Raji (cell line): ENCODE measurements around the gene NDUFB3.

Experiments used
- POLR2A ChIP-seq: IDR thresholded peaks from 2 replicates; pipeline ENCODE4 v1.6.1; 2011; ENCODE audit warnings: low read depth, low read length, control low read depth; ENCODE audit not compliant: insufficient read depth

NDUFB3 gene

DNA sequence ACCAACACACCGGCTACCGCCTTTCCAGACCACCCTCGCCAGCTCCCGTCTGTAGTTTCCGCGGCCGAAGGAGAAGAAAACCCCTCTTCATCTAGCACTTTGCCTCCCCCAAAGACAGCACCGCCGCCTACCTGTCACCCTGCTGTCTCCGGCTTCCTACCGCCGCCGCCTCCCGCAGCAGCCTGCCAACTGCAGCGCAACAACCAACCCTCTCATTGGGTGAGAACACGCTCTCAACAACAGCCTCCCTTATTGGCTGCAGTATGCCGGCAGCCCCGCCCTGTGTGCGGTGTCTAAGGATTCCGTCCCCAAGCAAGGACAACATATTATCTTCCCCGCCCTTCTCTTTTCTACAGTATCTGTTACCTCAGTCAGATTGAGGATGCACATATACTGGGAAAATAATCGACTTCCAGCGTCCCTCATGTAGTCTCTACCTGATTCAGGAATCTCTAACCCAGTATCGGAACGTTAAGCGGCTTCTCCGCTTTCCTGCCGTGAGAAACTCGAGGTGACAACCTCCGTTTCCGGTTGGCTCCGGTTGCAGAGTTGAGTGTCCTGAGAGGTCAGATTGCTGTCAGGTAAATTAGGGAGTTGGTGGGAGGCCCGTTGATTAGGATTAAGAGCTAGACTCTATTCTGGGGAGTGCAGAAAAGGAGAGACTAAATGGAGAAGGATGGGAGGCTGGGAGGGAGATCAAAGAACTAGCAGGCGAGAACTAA, at the start of gene NDUFB3, which contains the start of gene HYCC2:
Gene NDUFB3 (plus strand): TSS at position 523 of the 722 bp plus-strand sequence. CDS start 6,882 bp downstream, outside the sequence.
Gene HYCC2 (minus strand): TSS at position 193 of the 722 bp plus-strand sequence. CDS start 47,662 bp downstream, outside the sequence.
- TF ChIP-seq POLR2A, result peak; percentile 59

DNA sequence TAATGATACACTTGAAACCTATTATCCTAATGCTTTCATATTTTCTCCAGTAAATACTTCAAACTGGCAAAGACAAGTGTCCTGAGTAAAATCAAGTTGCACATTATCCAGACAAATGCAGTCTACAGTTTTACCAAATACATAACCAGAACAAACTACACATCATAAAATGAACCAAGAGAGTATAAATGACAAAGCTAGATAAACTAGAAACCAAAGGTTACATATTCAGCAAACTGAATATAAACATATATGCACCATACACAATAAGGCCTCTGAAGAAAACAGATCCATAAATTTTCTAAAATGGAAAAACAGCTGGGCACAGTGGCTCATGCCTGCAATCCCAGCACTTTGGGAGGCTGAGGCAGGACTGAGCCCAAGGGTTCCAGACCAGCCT, 47.3 kb upstream of the NDUFB3 start:
- TF ChIP-seq POLR2A, result no peak

DNA sequence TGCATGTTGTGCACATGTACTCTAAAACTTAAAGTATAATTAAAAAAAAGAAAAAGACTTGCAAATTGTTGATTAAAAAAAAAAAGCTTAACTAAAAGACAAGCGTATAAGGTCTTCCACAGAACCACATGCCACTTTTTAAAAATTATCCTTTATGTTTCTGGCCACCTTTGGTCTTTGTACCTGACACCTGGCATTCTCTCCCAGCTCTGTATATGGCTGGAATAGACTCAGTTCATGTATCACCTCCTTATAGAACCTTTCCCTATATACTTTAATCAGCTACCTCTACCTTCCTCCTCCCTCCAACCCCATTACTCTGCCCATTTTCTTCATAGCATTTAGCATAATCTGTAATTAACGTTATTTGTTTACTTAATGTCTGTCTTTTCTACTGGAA, 32.9 kb upstream of the NDUFB3 start:
- TF ChIP-seq POLR2A, result no peak

DNA sequence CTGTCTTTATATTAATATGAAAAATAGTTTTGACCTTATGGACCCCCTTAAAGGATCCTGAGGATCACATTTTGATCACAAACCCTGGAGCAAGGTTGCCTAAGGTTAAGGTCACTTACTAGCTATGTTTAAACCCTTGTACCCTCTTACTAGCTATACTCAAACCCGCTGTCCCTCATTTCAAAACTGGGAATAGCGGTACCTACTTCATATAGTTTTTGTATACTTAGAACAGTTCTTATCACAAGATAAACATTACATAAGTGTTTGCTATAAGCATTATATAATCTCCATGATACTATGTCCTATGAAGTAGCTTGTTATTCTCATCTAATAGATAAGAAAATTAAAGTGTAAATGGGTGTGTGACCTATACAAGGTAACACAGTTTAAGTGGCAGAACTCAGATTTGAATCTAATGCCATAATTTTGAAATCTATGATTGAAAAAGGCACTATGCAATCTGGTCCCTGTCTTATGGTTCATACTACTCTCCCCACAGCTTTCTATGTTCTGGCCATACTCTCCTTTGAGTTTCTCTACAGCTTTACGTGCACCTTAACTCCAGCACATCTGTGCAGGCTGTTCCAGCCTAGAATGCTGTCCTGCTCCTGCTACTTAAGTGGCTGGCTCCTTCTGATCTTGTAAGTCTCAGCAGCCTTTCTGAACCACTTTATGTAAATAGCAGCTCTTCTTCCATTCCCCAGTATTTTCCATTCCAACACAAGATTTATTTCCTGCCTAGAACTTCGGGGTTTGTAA, 30.8 kb upstream of the NDUFB3 start:
- no peak for TF ChIP-seq POLR2A

DNA sequence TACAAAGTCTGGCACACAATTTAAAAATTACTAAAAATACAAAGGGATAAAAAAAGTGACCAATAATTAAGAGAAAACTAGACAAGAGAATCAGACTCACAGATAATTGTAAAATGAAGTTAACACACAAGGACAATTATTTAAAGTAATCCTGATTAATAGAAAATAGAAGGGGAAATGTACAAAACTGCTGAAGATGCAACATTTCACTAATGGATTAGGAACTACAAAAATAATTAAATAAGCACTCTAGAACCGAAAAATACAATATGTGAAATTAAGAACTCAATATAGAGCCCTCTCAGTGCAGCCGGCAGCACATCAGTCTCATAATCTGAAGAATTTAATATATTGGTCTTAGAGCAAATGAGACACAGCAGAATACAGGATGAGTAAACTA, 24.9 kb upstream of the NDUFB3 start:
- TF ChIP-seq POLR2A, result no peak

DNA sequence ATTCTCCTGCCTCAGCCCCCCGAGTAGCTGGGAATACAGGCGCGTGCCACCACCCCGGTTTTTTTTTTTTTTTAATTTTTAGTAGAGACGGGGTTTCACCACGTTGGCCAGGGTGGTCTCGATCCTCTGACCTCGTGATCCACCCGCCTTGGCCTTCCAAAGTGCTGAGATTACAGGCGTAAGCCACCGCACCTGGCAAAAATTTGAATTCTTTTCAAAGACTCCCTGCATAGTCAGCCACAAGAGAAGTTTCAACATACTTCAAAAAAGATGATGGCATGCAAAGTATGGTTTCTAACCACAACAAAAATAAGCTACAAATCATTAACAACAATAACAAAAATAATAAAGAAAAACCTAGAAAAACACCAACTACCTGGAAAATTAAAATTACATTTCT, 22.3 kb upstream of the NDUFB3 start:
- TF ChIP-seq POLR2A, result no peak

DNA sequence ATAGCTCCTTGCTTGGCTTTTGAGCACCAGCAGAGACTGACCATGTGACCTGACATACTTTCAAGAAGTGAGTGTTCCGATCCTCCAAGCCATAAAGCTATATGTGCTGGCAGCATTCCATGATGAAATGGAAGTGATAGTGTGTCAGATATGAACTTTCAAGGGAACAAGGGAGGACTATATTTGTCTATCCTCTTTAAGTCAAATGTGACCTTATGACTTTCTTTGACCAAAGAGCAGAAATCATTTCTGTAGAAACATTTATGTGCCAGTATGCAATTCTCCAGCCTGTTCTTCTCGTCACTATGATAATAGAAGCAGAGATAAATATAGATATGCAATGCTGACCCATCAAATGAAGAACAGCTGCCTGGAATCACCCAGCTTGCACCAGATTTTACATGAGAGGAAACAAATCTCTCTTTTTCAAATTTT, 14.7 kb upstream of the NDUFB3 start:
- TF ChIP-seq POLR2A, result no peak

DNA sequence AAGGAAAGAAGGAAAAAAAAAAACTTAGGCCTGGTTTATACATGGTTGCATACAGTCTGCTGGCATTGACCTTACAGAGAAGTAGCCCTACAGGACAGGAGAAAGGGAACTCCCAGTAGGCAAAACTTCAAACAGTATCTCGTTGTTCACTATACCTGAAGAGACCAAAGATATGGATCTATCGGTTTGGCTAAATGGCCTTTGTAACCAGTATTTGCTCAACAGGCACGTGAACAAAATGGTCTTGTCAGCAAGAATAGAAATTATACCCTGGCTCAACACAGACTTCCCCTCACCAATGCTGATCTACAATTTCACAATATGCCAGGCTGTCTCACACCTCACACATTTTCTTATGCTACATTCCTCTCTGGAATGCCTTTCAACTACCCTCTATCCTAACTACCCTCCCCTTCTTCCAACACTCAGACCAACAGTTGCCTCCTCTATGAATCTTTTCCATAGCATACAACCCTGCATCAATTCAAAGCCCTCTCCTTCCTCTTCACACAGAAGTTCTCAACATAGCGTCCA, 14.0 kb upstream of the NDUFB3 start:
- no peak for TF ChIP-seq POLR2A

DNA sequence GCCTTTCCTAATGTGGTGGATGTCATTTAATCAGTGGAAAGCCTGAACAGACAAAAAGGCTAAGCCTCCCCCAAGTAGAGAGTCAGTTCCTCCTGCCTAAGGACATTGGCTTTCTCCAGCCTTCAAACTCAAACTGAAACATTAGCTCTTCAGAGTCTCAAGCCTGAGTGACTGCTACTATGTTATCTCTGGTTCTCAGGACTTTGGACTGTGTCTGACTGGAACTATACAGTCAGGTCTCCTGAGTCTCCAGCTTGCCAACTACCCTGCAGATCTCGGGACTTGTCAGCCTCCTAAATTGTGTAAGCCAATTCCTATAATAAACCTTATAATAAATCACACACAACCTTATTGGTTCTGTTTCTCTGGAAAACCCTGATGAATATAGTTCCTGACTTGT, 12.9 kb upstream of the NDUFB3 start:
- no peak for TF ChIP-seq POLR2A

DNA sequence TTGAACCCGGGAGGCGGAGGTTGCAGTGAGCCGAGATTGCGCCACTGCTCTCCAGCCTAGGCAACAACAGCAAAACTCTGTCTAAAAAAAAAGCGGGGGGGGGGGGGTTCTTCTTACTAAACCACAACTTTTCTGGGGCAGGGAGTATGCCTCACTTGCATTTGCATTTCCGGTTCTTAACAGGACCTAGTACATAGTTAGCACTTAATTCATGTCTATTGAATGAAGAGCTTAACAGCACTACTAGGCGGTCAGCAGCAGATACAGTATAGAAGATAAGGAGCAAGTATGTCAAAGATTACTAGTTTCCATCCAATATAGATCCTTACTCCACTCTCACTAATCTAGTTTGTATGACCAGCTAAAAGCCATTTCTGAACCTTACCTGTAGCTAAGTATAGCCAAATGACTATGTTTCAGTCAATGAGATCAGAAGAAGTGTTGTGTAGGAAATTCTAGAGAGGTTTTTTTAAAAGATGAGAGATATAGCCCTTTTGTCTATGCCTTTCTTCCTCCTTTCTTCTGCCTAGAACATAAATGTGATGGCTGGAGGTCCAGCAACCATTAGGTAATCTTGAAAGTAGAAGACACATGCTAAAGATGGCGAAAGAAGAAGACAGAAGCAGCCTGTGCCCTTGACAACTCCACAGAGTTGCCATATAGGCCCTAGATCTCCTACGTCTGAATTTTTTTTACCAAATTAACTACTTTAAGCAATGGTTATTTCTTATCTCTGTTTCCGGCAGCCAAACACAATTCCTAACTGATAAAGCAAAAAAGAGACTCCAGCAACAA, 11.6 kb upstream of the NDUFB3 start:
- no peak for TF ChIP-seq POLR2A

DNA sequence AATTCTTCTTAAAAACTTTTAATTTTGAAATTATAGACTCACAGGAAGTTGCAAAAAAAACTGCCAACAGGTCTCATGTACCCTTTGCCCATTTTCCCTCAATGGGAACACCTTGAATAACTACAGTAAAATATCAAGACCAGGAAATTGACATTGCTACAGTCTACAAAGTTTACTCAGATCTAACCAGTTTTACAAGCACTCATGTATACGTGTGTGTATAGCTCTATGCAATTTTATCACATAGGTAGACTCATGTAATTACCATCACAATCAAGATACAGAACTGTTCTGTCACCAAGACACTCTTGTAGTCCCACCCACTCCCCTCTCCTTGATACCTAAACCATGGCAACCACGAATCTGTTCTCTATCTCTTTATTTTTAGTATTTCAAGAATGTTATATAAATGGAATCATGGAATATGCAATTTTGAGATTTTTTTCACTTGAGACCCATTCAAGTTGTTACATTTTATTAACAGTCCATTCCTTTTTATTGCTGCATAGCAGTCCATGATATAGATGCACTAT, 6.9 kb upstream of the NDUFB3 start:
- no peak for TF ChIP-seq POLR2A

DNA sequence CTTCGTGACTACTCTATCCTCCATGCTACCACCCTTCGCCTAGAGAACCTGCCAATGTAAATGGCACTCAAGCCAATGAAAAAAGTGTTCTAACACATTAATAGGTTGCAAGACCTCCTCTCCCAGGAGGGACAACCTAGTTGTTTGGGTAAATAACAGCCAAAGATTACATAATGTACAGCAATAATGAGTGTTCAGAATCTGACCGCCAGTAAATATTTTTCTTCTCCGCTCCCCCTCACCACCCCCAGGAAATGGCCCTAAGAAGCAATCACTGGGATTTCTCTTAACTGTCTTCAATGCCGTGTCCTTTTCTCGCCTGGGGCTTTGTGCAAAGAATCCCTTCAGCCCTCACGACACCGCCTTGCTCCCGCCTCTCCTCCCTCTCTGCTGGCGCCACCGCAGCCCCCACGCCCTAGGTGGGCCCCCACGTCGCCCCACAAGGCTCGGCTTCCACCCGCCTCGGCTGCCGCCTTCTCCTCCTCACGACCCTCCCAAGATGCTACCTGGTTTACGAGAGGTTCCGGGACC, 788 bp upstream of the NDUFB3 start:
- no peak for TF ChIP-seq POLR2A

DNA sequence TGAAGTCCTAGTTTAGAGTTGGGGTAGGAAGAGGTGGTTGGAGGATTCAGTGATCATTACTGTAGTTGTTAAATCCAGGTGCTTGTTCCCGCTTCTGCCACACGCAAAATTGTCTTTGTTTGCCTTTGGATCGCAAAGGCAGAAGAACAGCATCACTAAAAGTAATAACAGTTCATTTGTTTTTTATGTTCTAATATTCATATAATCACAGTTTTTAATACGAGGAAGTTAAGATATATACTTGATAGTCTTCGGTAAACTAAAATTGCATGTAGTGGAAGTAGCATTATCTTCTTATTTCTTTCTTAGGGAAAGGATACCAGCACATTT, 365 bp downstream of the NDUFB3 start:
- TF ChIP-seq POLR2A, result no peak

DNA sequence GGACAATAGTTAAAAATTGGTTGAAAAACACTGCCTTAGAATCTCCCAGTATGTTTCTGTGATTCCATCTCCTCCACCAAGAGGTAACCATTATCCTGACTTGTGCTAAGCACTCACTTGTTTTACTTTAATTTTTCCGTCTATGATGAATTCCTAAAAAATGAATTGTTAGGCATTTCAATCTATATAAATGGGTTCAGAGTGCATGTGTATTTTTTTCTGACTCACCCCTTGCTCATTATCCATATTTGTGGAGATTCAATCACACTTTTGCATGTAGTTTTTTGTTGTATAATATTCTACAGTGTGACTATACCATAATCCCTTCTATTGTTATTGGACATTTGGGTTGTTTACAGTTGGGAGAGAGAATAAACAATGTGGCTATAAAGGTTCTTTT, 1.3 kb downstream of the NDUFB3 start:
- no peak for TF ChIP-seq POLR2A

DNA sequence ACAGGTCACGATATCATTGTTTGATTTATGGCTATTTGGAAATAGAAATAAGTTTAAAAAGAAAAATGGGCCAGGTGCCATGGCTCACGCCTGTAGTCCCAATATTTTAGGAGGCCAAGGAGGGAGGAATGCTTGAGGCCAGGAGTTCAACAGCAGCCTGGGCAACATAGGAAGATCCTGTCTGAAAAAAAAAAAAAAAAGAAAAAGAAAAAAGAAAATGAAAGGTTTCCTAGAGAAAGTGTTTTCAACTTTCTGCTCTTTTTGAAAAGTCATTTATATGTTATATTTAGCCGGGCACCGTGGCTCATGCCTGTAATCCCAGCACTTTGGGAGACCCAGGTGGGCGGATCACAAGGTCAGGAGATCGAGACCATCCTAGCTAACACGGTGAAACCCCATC, 3.2 kb downstream of the NDUFB3 start:
- no peak for TF ChIP-seq POLR2A

DNA sequence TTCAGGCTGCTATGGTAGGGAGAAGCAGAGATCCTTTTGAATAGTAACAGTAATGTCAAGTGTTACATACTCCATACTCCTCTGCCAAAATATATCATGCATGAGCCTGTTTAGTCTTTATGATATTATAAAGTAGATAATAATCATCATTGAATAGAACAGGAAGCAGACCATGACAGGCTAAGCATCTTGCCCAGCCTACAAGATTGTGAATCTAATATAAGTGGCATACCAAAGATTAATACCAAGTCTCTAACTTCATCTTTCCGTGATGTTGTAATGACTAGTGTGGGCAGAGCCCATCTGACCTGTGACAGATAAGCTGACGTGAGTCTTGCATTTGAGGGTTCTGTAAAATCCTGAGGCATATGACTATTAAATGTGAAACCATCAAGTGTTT, 13.1 kb downstream of the NDUFB3 start:
- no peak for TF ChIP-seq POLR2A

DNA sequence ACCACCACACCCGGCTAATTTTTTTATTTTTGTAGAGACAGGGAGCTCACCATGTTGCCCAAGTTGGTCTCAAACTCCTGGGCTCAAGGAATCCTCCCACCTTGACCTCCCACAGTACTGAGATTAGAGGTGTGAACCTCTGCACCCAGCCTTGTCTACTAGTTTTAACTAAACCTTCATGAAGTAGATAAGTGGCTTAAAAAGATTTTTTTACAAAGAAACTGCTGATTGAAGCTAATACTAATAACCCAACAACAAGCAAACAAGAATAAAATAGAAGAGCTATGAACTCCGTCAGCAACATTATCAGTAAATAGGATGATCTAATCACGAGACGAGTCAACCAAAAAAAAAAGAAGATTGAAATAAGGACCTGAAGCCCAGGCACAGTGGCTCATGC, 18.8 kb downstream of the NDUFB3 start:
- TF ChIP-seq POLR2A, result no peak
